Hepatocyte (in vitro differentiated cells): ENCODE measurements around the gene SHISAL2A. TPM values are rescaled to one million over a fixed set of nuclear protein-coding genes. Genes with fewer than 3 reads are reported as not detected.

Source experiments
- DNase-seq: peaks from one replicate; pipeline ENCODE4 v3.0.0-alpha.2; 2016; ENCODE audit warnings: low spot score
- H2AFZ ChIP-seq: fragments of 200-600 bp; sonication (generic); 2 replicates; pipeline ENCODE4 v1.6.0; 2016; ENCODE audit warnings: antibody characterized with exemption, mild to moderate bottlenecking
- H3K27ac ChIP-seq: fragments of 200-600 bp; sonication (generic); 2 replicates; pipeline ENCODE4 v1.5.1; 2016; ENCODE audit warnings: mild to moderate bottlenecking
- H3K27me3 ChIP-seq: fragments of 200-600 bp; sonication (generic); 2 replicates; pipeline ENCODE4 v1.6.1; 2016
- H3K36me3 ChIP-seq: fragments of 200-600 bp; sonication (generic); replicated peaks from 2 replicates; pipeline ENCODE4 v1.5.1; 2016; ENCODE audit warnings: low read depth; ENCODE audit not compliant: insufficient read depth
- H3K4me1 ChIP-seq: fragments of 200-600 bp; sonication (generic); 2 replicates; pipeline ENCODE4 v1.5.1; 2016; ENCODE audit warnings: mild to moderate bottlenecking, moderate library complexity; ENCODE audit not compliant: insufficient read depth
- H3K4me2 ChIP-seq: fragments of 200-600 bp; sonication (generic); 2 replicates; pipeline ENCODE4 v1.6.0; 2016
- H3K4me3 ChIP-seq: fragments of 200-600 bp; sonication (generic); 2 replicates; pipeline ENCODE4 v1.5.1; 2016; ENCODE audit warnings: mild to moderate bottlenecking
- H3K79me2 ChIP-seq: fragments of 200-600 bp; sonication (generic); 2 replicates; pipeline ENCODE4 v1.6.0; 2017; ENCODE audit warnings: mild to moderate bottlenecking
- H3K9me2 ChIP-seq: fragments of 200-600 bp; sonication (generic); replicated peaks from 2 replicates; pipeline ENCODE4 v1.6.0; 2017; ENCODE audit warnings: mild to moderate bottlenecking; ENCODE audit not compliant: insufficient read depth
- H3K9me3 ChIP-seq: fragments of 200-600 bp; sonication (generic); 2 replicates; pipeline ENCODE4 v1.5.1; 2016; ENCODE audit warnings: low read depth, mild to moderate bottlenecking
- H4K20me1 ChIP-seq: fragments of 200-600 bp; sonication (generic); 2 replicates; pipeline ENCODE4 v1.6.0; 2016; ENCODE audit warnings: mild to moderate bottlenecking; ENCODE audit not compliant: insufficient read depth, poor library complexity, severe bottlenecking
- CTCF ChIP-seq: fragments of 200-600 bp; sonication (generic); IDR thresholded peaks from 2 replicates; pipeline ENCODE4 v1.5.1; 2016; ENCODE audit warnings: antibody characterized with exemption, mild to moderate bottlenecking; ENCODE audit not compliant: poor library complexity
- EZH2 ChIP-seq: fragments of 200-600 bp; sonication (generic); IDR thresholded peaks from 2 replicates; pipeline ENCODE4 v1.6.1; 2016; ENCODE audit warnings: antibody characterized with exemption, mild to moderate bottlenecking, borderline replicate concordance
- EZH2phosphoT487 ChIP-seq: fragments of 200-600 bp; sonication (generic); IDR thresholded peaks from one replicate; pipeline ENCODE4 v1.6.1; 2018; ENCODE audit warnings: antibody characterized with exemption, mild to moderate bottlenecking, low read depth, moderate library complexity; ENCODE audit not compliant: unreplicated experiment, severe bottlenecking
- WGBS: methylation state at CpG from one replicate; pipeline ENCODE4 v1.1.6; 2016; ENCODE audit warnings: low lambda C conversion rate; ENCODE audit errors: missing lambda C conversion rate; 5-methylcytosine and 5-hydroxymethylcytosine counted together
- polyA plus RNA-seq: library from polyadenylated mRNA; unstranded; fragments of >200 nt; fragmentation: Nextera tagmentation; extraction: Ambion mirVana; gene quantifications from 2 replicates; pipeline ENCODE4 v1.2.1, GENCODE V29; 2016
- total RNA-seq: library from RNA; depleted of rRNA; stranded (reverse); fragments of >200 nt; gene quantifications from 2 replicates; pipeline ENCODE4 v1.2.3, GENCODE V29; 2014

Gene SHISAL2A
- total and polyA plus RNA-seq, 2 experiments from 2014 or later, result 0.47 to 0.89 TPM

- H3K27ac ChIP-seq, result no peak overlapping the region
- H2AFZ ChIP-seq, result no peak overlapping the region
- H4K20me1 ChIP-seq, result no peaks in the 10 kb centered on the region
- TF ChIP-seq EZH2 (no peak), EZH2phosphoT487 (no peak), CTCF (no peak)
- peaks cover 7% of the 10 kb centered on the region for H3K4me1 ChIP-seq
- H3K4me3 ChIP-seq, result no peak overlapping the region
- H3K79me2 ChIP-seq, result no peaks in the 10 kb centered on the region
- no peaks in the 10 kb centered on the region for H3K9me2 ChIP-seq
- no peak overlapping the region for H3K4me2 ChIP-seq
- 89% methylated on average over 4 of the region's 4 CpGs for WGBS
- H3K9me3 ChIP-seq, result no peaks in the 10 kb centered on the region
- H3K36me3 ChIP-seq, result no peaks in the 10 kb centered on the region
- H3K27me3 ChIP-seq, result no peaks in the 10 kb centered on the region
- DNase-seq, result no peak
These were observed 8.3 kb downstream of the SHISAL2A start for GRCh38 chr1:52641307-52641706.

- no peak for TF ChIP-seq EZH2phosphoT487
- no peak for TF ChIP-seq CTCF
- TF ChIP-seq EZH2, result no peak
- H3K9me3 ChIP-seq, result no peaks in the 10 kb centered on the region
- H3K27ac ChIP-seq, result no peak overlapping the region
- H3K36me3 ChIP-seq, result no peaks in the 10 kb centered on the region
- no peak overlapping the region for H3K4me2 ChIP-seq
- WGBS, result 75% methylated on average over 6 of the region's 6 CpGs
- no peak overlapping the region for H3K4me3 ChIP-seq
- H3K4me1 ChIP-seq, result no peaks in the 10 kb centered on the region
- no peaks in the 10 kb centered on the region for H4K20me1 ChIP-seq
- H3K9me2 ChIP-seq, result no peaks in the 10 kb centered on the region
- DNase-seq, result no peak
- H3K79me2 ChIP-seq, result no peaks in the 10 kb centered on the region
- H2AFZ ChIP-seq, result no peak overlapping the region
- H3K27me3 ChIP-seq, result no peaks in the 10 kb centered on the region
These were observed 12.3 kb downstream of the SHISAL2A start for GRCh38 chr1:52645261-52645660.

GRCh38 chr1:52651904-52652303 is 18.9 kb downstream of the SHISAL2A start:
- no peaks in the 10 kb centered on the region for H4K20me1 ChIP-seq
- peak; percentile 84 for DNase-seq
- no peak for TF ChIP-seq CTCF
- TF ChIP-seq EZH2phosphoT487, result no peak
- no peak for TF ChIP-seq EZH2
- H3K27ac ChIP-seq, result peak overlapping the region; percentile 86
- no peaks in the 10 kb centered on the region for H3K27me3 ChIP-seq
- H3K36me3 ChIP-seq, result no peaks in the 10 kb centered on the region
- H3K4me2 ChIP-seq, result no peak overlapping the region
- 91% methylated on average over 1 of the region's 1 CpG for WGBS
- peaks cover 11% of the 10 kb centered on the region for H3K4me1 ChIP-seq
- H3K4me3 ChIP-seq, result no peak overlapping the region
- no peaks in the 10 kb centered on the region for H3K79me2 ChIP-seq
- no peaks in the 10 kb centered on the region for H3K9me2 ChIP-seq
- no peak overlapping the region for H2AFZ ChIP-seq
- H3K9me3 ChIP-seq, result no peaks in the 10 kb centered on the region

GRCh38 chr1:52653207-52653849 is 20.4 kb downstream of the SHISAL2A start:
- no peak for DNase-seq
- no peak for TF ChIP-seq EZH2phosphoT487
- no peak for TF ChIP-seq EZH2
- TF ChIP-seq CTCF, result no peak
- no peak overlapping the region for H3K27ac ChIP-seq
- no peaks in the 10 kb centered on the region for H3K9me3 ChIP-seq
- H4K20me1 ChIP-seq, result no peaks in the 10 kb centered on the region
- no peaks in the 10 kb centered on the region for H3K36me3 ChIP-seq
- H3K4me1 ChIP-seq, result peaks cover 11% of the 10 kb centered on the region
- no peak overlapping the region for H3K4me2 ChIP-seq
- H3K27me3 ChIP-seq, result no peaks in the 10 kb centered on the region
- no peak overlapping the region for H2AFZ ChIP-seq
- H3K9me2 ChIP-seq, result no peaks in the 10 kb centered on the region
- no peak overlapping the region for H3K4me3 ChIP-seq
- 95% methylated on average over 5 of the region's 5 CpGs for WGBS
- no peaks in the 10 kb centered on the region for H3K79me2 ChIP-seq
